Kidney epithelial cell (primary cell): Measurements from ENCODE around the gene TNFRSF21. TPM values are rescaled to one million over a fixed set of nuclear protein-coding genes. Genes with fewer than 3 reads are reported as not detected.

Source experiments
- DNase-seq: peaks from one replicate; pipeline ENCODE4 v3.0.0-alpha.2; 2010; ENCODE audit warnings: low read depth
- H3K27me3 ChIP-seq: 2 replicates; pipeline ENCODE4 v1.6.0; 2011; ENCODE audit warnings: low read length; ENCODE audit not compliant: control insufficient read depth, insufficient read depth
- H3K36me3 ChIP-seq: 2 replicates; pipeline ENCODE4 v1.5.1; 2011; ENCODE audit warnings: low read length; ENCODE audit not compliant: control insufficient read depth, insufficient read depth
- H3K4me3 ChIP-seq: 2 replicates; pipeline ENCODE4 v1.5.1; 2011; ENCODE audit warnings: low read depth, mild to moderate bottlenecking, control low read depth, low read length
- CTCF ChIP-seq: IDR thresholded peaks from 2 replicates; pipeline ENCODE4 v1.5.1; 2011; ENCODE audit warnings: mild to moderate bottlenecking, moderate library complexity, low read length, control low read depth, inconsistent platforms; ENCODE audit not compliant: insufficient read depth, poor library complexity, severe bottlenecking
- total RNA-seq: library from RNA; depleted of rRNA; stranded (reverse); fragments of >200 nt; gene quantifications from 2 replicates; pipeline ENCODE4 v1.2.3, GENCODE V29; 2015

Gene TNFRSF21
- total RNA-seq, 1 donor from 2014 or later: 54.6 TPM

GRCh38 chr6:47246551-47246950 is 63.2 kb downstream of the TNFRSF21 start:
- no peaks in the 10 kb centered on the region for H3K27me3 ChIP-seq
- H3K36me3 ChIP-seq: no peaks in the 10 kb centered on the region
- H3K4me3 ChIP-seq: no peak overlapping the region
- no peak for TF ChIP-seq CTCF
- DNase-seq: no peak

- TF ChIP-seq CTCF: no peak
- H3K27me3 ChIP-seq: no peaks in the 10 kb centered on the region
- no peaks in the 10 kb centered on the region for H3K36me3 ChIP-seq
- no peak overlapping the region for H3K4me3 ChIP-seq
- no peak for DNase-seq
Measured at GRCh38 chr6:47245745-47246371, 63.8 kb downstream of the TNFRSF21 start.

GRCh38 chr6:47242483-47243386 is 67.0 kb downstream of the TNFRSF21 start:
- H3K4me3 ChIP-seq: no peak overlapping the region
- no peaks in the 10 kb centered on the region for H3K36me3 ChIP-seq
- peak; percentile 78 for DNase-seq
- no peaks in the 10 kb centered on the region for H3K27me3 ChIP-seq
- no peak for TF ChIP-seq CTCF

- no peak for DNase-seq
- Histone ChIP-seq H3K36me3 (no peaks in the 10 kb centered on the region), H3K4me3 (no peak overlapping the region), H3K27me3 (no peaks in the 10 kb centered on the region)
- TF ChIP-seq CTCF: no peak
Measured at GRCh38 chr6:47241742-47242482, 67.8 kb downstream of the TNFRSF21 start.

- TF ChIP-seq CTCF: no peak
- Histone ChIP-seq H3K4me3 (no peak overlapping the region), H3K36me3 (no peaks in the 10 kb centered on the region), H3K27me3 (no peaks in the 10 kb centered on the region)
- no peak for DNase-seq
Measured at GRCh38 chr6:47240277-47240890, 69.3 kb downstream of the TNFRSF21 start.
